NCI-H748 (cell line): ENCODE results near the gene ADPRHL1.
"Not testable (repeated sequence)": the region's sequence is repeated elsewhere in the genome, so short reads cannot be mapped to it uniquely, and the experiment has no call there.

Source experiments
- DNase-seq: peaks from one replicate; lab custom pipeline; 2025; ENCODE audit not compliant: unreplicated experiment; lab: John Stamatoyannopoulos, UW

The ADPRHL1 gene

GRCh38 chr13:113456116-113456702, 2.9 kb upstream of the ADPRHL1 start:
- no peak for DNase-seq

GRCh38 chr13:113455384-113455783, 2.1 kb upstream of the ADPRHL1 start:
- no peak for DNase-seq

DNA sequence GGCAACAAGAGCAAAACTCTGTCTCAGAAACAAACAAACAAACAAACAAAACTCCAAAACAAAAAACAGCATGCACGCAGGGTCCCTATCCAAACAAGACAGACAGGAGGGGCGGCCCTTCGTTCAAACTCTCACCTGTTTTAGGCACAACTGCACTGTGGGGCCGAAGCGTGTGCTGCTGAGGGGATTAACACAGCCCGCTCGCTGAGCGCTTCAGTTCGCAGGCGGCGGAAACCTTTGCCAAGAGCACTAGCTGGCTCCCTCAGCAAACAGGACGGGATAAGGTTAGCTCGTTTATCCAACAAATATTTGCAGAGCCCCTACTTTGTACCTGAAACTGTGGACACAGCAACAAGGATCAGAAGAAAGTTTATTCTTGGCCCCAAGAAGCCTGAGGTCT, 1.6 kb upstream of the ADPRHL1 start:
- DNase-seq: no peak

- DNase-seq: no peak
Measured at GRCh38 chr13:113452466-113452865, 822 bp downstream of the ADPRHL1 start.

GRCh38 chr13:113451951-113452421, 1.3 kb downstream of the ADPRHL1 start:
- DNase-seq: no peak

DNA sequence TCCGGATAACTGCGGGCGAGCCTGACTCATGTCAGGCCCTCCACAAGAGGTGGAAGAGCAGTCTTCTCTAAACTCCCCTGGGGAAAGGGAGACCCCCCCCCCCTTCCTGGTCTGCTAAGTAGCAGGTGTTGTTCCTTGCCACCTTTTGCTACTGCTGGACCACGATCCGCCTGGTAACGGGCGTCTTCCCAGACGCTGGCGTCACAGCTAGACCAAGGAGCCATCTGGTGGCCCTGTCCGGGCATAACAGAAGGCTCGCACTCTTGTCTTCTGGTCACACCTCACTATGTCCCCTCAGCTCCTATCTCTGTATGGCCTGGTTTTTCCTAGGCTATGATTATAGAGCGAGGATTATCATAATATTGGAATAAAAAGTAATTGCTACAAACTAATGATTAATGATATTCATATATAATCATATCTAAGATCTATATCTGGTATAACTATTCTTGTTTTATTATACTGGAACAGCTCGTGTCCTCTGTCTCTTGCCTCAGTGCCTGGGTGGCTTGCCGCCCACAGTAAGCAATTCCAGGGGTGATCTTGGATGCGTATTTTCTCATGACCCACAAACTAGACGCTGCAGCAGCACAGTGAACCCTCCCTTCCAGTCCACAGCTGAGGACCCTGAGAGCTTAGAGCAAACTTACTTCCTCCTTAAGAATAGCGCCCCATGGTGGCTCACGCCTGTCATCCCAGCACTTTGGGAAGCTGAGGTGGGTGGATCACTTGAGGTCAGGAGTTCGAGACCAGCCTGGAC, 2.2 kb downstream of the ADPRHL1 start:
- not testable (repeated sequence) for DNase-seq

DNA sequence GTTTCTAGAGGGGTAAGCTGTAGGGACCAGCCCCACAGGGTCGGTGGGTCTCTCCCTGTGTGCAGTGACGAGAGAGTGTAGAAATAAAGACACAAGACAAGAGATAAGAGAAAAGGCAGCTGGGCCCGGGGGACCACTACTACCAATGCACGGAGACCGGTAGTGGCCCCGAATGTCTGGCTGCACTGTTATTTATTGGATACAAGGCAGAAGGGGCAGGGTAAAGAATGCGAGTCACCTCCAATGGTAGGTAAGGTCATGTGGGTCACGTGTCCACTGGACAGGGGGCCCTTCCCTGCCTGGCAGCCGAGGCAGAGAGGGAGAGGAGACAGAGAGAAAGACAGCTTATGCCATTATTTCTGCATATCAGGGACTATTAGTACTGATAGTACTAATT, 2.9 kb downstream of the ADPRHL1 start:
- not testable (repeated sequence) for DNase-seq

GRCh38 chr13:113449693-113450347, 3.5 kb downstream of the ADPRHL1 start:
- no peak for DNase-seq

DNA sequence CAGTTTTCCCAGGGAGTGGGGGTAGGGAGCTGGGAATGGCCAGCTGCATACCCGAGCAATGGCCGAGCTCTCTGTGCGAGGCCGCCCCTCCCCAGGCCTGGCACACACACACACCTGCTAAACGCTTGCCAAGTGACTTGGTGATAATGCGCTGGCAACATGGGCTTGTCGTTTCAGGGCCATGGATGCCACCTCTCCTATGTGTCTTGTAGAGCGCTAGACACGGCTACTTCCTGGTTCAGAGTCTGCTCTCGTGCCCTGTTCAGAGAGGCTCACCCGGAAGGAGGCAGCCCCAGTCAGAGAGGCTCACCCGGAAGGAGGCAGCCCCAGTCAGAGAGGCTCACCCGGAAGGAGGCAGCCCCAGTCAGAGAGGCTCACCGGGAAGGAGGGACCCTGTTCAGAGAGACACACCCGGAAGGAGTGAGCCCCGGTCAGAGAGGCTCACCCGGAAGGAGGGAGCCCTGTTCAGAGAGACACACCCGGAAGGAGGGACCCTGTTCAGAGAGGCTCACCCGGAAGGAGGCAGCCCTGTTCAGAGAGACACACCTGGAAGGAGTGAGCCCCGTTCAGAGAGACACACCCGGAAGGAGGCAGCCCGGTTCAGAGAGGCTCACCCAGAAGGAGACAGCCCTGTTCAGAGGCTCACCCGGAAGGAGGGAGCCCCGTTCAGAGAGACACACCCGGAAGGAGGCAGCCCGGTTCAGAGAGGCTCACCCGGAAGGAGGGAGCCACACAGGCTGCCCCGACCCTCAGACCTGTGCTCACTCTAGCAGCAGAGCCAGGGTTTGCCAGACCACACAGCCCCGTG, 4.2 kb downstream of the ADPRHL1 start:
- peak; percentile 75 for DNase-seq

DNA sequence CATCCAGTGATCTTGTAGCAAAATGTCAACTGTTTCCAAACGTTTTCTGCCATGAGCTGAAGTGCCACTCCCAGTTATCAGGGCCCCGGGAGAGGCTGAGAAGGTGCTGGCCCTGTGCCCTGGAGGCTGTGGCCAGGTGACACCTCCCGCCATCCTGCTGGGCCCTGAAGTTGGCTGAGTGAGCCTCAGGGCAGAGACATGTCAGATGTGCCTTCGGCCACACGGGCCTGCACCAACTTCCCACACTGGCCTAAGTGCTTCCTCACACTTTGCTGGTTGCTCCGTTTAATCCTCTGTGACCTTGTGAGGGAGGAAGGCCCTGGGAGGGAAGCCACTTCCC, 4.8 kb downstream of the ADPRHL1 start:
- no peak for DNase-seq

DNA sequence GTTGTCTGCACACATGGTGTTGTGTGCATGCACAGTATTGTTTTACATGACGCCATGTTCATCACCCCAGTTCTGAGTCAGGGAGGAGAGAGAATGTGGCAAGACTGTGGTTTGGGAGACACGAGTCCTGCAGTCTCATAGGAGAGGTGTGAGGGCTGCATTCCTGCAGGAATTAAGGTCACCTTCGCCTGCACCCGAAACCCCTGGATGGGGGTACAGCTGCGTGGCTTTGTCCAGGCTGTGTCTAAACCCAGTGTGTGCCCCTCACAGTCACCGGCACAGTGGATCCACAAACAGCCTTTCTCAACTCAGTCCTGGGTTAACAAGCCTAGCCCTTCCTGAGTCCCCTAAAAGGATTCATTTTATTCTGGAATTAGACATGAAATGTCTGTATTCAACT, 5.7 kb downstream of the ADPRHL1 start:
- DNase-seq: no peak

DNA sequence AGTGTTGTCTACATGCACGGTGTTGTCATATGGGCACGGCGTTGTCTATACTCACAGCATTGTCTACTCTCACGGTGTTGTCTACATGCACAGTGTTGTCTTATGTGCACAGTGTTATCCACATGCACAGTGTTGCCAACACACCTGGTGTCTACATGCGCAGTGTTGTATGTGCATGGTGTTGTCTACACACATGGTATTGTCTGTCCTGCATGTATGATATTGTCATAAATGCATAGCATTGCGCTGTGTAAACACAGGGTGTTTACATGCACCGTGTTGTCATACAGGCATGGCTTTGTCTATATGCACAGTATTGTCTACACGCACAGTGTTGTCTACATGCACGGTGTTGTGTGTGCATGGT, 6.8 kb downstream of the ADPRHL1 start:
- DNase-seq: no peak

- no peak for DNase-seq
Measured at GRCh38 chr13:113445791-113446487, 7.3 kb downstream of the ADPRHL1 start.

- DNase-seq: no peak
Measured at GRCh38 chr13:113443991-113444390, 9.3 kb downstream of the ADPRHL1 start.

- DNase-seq: no peak
Measured at GRCh38 chr13:113442985-113443362, 10.3 kb downstream of the ADPRHL1 start.

DNA sequence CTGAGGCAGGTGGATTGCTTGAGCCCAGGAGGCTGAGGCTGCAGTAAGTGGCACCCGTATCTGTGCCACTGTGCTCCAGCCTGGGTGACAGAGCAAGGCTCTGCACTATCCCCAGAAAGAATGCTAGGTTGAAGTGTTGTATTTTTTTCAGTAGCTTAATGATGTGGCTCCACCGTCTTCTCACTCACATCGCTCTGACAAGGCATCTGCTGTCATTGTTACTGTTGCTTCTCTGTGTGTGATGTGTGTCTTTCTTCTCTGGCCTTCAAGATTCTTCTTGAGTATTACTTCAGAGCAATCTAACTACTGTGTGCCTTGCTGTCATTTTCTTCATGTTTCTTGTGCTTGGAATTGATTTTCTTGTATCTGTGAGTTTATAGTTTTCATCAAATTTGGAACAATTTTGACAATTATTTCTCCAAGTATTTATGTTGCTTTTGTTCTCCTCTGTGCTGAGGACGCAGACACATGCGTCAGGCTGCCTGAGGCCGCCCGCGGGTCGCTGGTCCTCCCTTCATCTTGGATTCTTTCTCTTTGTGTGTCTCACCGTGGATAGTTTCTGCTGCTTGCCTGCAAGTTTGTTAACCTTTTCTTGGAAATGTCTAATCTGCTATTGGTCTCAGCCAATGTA, 10.8 kb downstream of the ADPRHL1 start:
- no peak for DNase-seq

GRCh38 chr13:113441661-113442060, 11.6 kb downstream of the ADPRHL1 start:
- no peak for DNase-seq

GRCh38 chr13:113437408-113438010, 15.8 kb downstream of the ADPRHL1 start:
- no peak for DNase-seq

GRCh38 chr13:113436866-113437265, 16.4 kb downstream of the ADPRHL1 start:
- not testable (repeated sequence) for DNase-seq

GRCh38 chr13:113435907-113436306, 17.4 kb downstream of the ADPRHL1 start:
- DNase-seq: not testable (repeated sequence)
